ENCODE measurements around the gene ENDOV. TPM values are rescaled to one million over a fixed set of nuclear protein-coding genes. Genes with fewer than 3 reads are reported as not detected.
"Not testable (repeated sequence)": the region's sequence is repeated elsewhere in the genome, so short reads cannot be mapped to it uniquely, and the experiment has no call there.

Gene ENDOV
- total and polyA plus RNA-seq, 8 donors, result 2.3 to 122 (median 13.2) TPM

DNA sequence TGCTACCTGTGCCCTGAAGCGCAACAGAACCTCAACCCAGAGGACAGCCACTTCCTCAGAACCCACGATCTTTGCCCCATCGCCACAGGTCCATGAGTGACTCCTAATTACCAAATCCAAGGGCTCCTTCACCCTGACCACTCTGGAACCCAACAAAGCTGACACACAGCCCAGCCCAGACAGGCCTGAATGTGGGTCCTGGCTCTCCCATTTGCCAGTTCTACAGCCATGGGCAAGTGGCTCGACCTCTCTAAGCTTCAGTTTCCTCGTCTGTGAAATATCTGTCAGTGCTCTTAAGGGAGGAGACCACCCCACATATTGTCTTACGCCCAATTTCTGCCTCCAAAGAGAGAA lies 18.0 kb upstream of the ENDOV start:
- Histone ChIP-seq H3K9me3 (no peaks in the 10 kb centered on the region), H3K4me3 (no peak overlapping the region), H3K36me3 (peaks cover 20 to 39% (median 39%) of the 10 kb centered on the region in 4 donors), H3K4me1 (peaks cover 0 to 3% (median 0%) of the 10 kb centered on the region in 4 donors), H3K27ac (no peak overlapping the region), H3K27me3 (no peaks in the 10 kb centered on the region)
- intact Hi-C loops (cut with DNase I; ENCODE audit: low total_unique reads), result no loop called here
- TF ChIP-seq POLR2AphosphoS5 (IDR thresholded peaks at IDR 0.05) (no peak), POLR2A (IDR thresholded peaks at IDR 0.05) (no peak), EP300 (IDR thresholded peaks at IDR 0.05) (no peak)
- TF ChIP-seq, protein P1, sequence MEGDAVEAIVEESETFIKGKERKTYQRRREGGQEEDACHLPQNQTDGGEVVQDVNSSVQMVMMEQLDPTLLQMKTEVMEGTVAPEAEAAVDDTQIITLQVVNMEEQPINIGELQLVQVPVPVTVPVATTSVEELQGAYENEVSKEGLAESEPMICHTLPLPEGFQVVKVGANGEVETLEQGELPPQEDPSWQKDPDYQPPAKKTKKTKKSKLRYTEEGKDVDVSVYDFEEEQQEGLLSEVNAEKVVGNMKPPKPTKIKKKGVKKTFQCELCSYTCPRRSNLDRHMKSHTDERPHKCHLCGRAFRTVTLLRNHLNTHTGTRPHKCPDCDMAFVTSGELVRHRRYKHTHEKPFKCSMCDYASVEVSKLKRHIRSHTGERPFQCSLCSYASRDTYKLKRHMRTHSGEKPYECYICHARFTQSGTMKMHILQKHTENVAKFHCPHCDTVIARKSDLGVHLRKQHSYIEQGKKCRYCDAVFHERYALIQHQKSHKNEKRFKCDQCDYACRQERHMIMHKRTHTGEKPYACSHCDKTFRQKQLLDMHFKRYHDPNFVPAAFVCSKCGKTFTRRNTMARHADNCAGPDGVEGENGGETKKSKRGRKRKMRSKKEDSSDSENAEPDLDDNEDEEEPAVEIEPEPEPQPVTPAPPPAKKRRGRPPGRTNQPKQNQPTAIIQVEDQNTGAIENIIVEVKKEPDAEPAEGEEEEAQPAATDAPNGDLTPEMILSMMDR (IDR thresholded peaks at IDR 0.05), result no peak
- 82 to 92% (median 88%) methylated on average over 6 of the region's 6 CpGs for WGBS, 5 donors
- DNase-seq, result no peak

DNA sequence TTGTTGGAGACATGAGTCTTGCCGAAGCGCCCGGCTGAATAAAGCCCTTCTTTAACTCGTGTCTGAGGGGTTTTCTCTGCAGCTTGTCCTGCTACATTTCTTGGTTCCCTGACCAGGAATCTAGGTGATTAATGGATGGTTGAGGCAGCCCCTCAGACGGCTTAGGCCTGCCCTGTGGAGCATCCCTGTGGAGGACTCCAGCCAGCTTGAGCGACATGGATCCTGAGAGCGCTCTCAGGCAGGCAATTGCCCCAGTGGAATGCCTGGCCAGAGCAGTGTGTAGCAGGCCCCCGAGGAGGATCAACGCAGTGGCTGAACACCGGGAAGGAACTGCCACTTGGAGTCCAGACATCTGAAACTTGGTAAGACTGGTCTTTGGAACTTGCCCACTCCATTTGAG lies 17.3 kb upstream of the ENDOV start:
- peaks cover 14 to 32% (median 32%) of the 10 kb centered on the region in 4 donors for H3K36me3 ChIP-seq
- H3K9me3 ChIP-seq, result no peaks in the 10 kb centered on the region
- no peaks in the 10 kb centered on the region for H3K27me3 ChIP-seq
- H3K4me3 ChIP-seq, result no peak overlapping the region
- no peak for DNase-seq
- peaks cover 0 to 3% (median 0%) of the 10 kb centered on the region in 4 donors for H3K4me1 ChIP-seq
- WGBS, 5 donors, result 70 to 87% (median 81%) methylated on average over 8 to 10 of the region's 10 CpGs
- no peak overlapping the region for H3K27ac ChIP-seq
- intact Hi-C loops (cut with DNase I; ENCODE audit: low total_unique reads), result no loop called here
- TF ChIP-seq POLR2A (IDR thresholded peaks at IDR 0.05) (no peak), EP300 (IDR thresholded peaks at IDR 0.05) (no peak), POLR2AphosphoS5 (IDR thresholded peaks at IDR 0.05) (no peak)
- TF ChIP-seq, protein P1 (IDR thresholded peaks at IDR 0.05), result no peak

GRCh38 chr17:80401086-80401485 lies 13.9 kb upstream of the ENDOV start:
- intact Hi-C loops (cut with DNase I; ENCODE audit: low total_unique reads); H3K4me1 ChIP-seq; H3K27me3 ChIP-seq; H3K27ac ChIP-seq; H3K9me3 ChIP-seq; H3K4me3 ChIP-seq; H3K36me3 ChIP-seq; DNase-seq: not testable (repeated sequence)
- 79 to 89% (median 83%) methylated on average over 9 of the region's 9 CpGs for WGBS, 5 donors

- DNase-seq; H3K36me3 ChIP-seq; H3K27ac ChIP-seq; H3K4me3 ChIP-seq; intact Hi-C loops (cut with DNase I; ENCODE audit: low total_unique reads); H3K9me3 ChIP-seq; H3K27me3 ChIP-seq; H3K4me1 ChIP-seq: not testable (repeated sequence)
- WGBS, 5 donors, result 88 to 95% (median 93%) methylated on average over 12 to 13 of the region's 13 CpGs
Measured at GRCh38 chr17:80402102-80402501, 12.9 kb upstream of the ENDOV start.

DNA sequence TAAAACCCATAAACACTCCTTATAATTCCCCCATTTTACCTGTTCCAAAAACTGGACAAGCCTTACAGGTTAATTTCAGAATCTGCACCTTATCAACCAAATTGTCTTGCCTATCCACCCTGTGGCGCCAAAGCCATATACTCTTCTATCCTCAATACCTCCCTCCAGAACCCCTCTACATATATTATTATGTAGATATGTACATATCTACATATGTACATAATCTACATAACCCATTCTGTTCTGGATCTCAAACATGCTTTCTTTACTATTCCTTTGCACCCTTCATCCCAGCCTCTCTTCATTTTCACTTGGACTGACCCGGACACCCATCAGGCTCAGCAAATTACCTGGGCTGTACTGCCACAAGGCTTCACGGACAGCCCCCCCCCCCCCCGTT lies 12.0 kb upstream of the ENDOV start:
- no peaks in the 10 kb centered on the region for H3K4me1 ChIP-seq
- H3K4me3 ChIP-seq, result no peak overlapping the region
- WGBS, 5 donors, result 88 to 98% (median 95%) methylated on average over 4 of the region's 4 CpGs
- H3K36me3 ChIP-seq, result no peaks in the 10 kb centered on the region
- H3K27me3 ChIP-seq, result no peaks in the 10 kb centered on the region
- no peaks in the 10 kb centered on the region for H3K9me3 ChIP-seq
- DNase-seq, result no peak
- no peak for TF ChIP-seq POLR2AphosphoS5 (IDR thresholded peaks at IDR 0.05)
- TF ChIP-seq, protein P1 (IDR thresholded peaks at IDR 0.05), result no peak
- TF ChIP-seq POLR2A (IDR thresholded peaks at IDR 0.05), result no peak
- TF ChIP-seq EP300 (IDR thresholded peaks at IDR 0.05), result no peak
- H3K27ac ChIP-seq, result no peak overlapping the region
- intact Hi-C loops (cut with DNase I; ENCODE audit: low total_unique reads), result no loop called here

All from stomach (tissue), 9 donors.